ENCODE measurements around the gene DEFB113.
"Not testable (repeated sequence)": the region's sequence is repeated elsewhere in the genome, so short reads cannot be mapped to it uniquely, and the experiment has no call there.

DEFB113 gene, protein sequence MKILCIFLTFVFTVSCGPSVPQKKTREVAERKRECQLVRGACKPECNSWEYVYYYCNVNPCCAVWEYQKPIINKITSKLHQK

DNA sequence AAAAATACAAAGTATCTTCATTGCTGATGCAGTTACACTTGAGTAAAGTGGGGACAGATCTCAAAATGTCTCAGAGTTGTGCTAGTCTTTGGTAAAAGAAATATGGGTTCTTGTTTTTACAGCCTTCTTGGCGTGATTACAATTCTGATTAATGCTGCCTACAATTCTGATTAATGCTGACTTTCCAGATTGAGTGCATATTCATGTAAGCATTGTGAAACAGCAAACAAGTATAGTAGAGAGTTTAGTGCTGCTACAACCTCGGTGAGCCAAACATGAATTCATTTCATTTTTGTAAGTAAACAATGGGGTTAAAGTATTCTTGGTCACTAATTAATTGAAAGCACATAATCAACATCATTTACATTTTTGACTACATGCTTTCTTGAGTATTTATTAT lies at the start of gene DEFB113:
TSS of gene DEFB113 (minus strand) at position 21 of the 400 bp plus-strand sequence. CDS start at position 21, 0 bp downstream.
- DNase-seq (ENCODE audit: low spot score) = no peak

DNA sequence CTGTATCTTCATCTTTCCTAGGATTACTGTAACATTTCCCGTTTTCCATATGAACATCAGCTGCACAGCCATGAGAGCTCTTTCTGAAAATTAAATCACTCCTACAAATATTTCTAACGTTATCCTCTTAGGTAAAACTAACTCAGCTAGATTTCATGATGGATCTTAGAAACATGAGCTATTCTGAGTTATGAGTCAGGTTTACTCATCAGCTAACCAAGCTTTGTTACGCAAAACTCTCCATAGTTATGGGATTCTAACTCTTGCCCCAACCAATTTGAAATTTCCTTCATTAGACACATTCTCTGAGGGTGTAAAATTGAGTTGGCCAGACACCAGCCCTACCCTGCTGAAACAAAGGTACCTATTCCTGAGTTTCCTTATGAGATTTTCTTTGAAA lies 38.4 kb upstream of the DEFB113 start:
- DNase-seq (ENCODE audit: low spot score) = no peak

DNA sequence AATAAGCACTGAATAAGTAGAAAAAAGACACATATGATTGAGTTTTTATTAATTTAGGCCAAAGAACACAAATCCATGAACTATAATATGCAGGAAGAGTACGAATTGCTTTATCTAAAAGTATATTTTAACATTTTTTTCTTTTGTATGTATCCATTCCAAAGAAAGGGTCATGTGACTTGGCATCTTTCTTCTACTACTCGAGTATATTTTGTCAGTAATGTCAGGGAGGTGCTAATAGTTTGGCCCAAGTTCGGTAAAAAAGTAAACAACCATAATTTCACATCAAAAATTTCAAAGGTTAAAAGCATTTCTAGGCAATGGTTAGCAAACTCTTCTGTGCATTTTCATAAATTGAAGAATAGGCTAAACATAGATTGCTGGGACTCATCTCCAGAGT lies 33.7 kb upstream of the DEFB113 start:
- no peak for DNase-seq (ENCODE audit: low spot score)

DNA sequence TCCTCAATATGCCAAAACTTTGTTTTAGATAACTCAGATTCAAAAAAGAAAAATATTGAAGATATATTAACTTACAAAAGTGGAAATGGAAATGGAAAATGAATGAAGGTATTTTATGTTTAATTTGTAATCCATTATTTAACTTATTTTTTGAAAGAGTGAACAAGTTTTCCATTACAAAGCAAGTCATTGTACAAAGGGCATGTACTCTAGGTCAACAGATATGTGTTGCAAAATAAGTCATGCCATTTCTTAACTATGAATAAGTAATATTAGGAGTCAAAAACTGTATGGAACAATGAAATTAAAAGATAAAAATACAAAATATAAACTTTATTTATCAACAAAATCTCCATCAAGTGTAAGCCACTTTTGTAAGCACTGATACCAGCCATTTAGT lies 25.9 kb upstream of the DEFB113 start:
- no peak for DNase-seq (ENCODE audit: low spot score)

DNA sequence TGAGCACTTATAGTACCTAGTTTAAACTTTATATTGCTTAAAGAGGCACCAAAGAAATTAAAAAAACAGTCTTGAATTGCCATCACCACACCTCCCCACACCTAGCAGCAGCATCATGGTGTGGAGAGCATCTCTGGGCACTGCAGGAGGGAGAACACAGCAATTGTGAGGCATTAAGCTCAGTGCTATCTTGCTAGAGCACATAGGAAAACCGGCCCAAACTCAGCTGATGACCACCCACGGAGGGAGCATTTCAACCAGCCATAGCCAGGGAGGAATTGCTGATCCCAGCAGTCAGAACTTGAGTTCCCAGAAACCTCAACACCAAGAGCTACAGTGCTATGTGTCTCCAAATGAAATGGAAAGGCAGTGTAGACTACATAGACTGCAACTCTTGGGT lies 19.5 kb upstream of the DEFB113 start:
- no peak for DNase-seq (ENCODE audit: low spot score)

DNA sequence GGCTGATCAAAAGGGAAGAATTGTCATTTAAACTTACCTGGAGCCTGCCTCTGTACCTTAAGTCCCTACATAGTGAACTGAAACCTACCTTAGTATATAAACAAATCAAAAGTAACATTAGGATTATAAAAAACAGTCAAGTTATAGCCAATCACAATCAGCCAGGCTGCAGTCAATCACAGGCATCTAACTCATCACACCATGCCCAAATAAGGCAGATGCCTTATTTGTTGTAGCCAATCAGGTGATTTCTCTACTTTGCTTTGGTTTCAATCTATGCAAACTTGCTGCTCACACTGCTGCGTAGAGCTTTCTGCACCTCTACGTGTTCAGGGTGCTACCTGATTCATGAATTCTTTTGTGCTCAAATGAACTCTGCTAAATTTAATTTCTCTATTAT lies 18.3 kb upstream of the DEFB113 start:
- DNase-seq (ENCODE audit: low spot score) = no peak

DNA sequence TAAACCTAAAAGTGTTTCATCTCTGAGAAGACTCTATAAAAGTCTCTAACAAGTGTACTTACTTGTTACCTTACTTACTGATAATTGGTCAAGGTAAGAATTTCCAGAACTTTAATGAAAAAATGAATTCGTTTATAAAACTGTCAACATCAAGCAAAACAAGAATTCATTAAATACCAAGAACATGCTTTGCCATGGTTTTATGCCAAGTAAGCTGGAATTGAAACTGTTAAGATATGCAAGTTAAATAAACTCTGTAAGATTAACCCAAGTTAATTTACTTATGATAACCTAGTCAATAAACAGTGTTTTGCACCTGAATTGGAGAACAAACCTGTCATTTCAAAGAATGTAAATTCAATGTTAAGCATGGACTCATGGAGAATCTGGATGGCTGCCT lies 17.1 kb upstream of the DEFB113 start:
- no peak for DNase-seq (ENCODE audit: low spot score)

DNA sequence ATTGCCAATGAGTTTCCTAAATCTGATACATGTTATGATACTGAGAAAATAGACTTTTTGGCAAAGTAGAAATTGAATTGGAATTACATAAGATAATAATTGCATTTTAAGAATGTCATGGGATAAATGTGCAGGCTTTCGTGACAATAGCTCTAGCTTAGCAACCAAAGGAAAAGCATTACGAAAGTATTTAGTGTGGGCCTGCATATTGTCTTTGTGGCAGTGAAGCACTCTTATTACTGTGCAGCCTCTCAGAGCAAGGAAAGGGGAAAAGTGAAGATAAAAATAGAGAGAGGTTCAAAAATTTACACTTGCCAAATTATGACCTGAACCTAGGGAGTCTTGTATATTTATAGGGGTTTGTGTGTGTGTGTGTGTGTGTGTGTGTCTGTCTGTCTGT lies 12.6 kb upstream of the DEFB113 start:
- DNase-seq (ENCODE audit: low spot score) = no peak

DNA sequence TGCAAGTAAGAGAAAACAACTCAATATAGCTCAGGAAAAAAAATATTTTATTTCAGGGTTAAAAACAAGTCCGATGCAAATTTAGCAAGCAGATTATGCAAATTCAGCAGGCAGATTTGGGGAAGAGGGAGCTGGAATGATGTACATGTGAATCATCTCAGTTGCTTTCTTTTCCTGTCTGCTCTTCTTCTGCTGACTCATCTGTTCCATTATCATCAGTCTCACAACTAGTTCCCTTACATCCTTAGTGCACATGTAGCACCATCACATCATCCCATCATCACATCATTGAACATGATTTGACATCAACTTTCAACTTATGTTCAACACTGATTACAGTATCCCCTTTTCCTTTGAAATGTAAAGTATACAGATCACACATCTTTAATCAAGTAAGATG lies 11.5 kb upstream of the DEFB113 start:
- DNase-seq (ENCODE audit: low spot score) = no peak

DNA sequence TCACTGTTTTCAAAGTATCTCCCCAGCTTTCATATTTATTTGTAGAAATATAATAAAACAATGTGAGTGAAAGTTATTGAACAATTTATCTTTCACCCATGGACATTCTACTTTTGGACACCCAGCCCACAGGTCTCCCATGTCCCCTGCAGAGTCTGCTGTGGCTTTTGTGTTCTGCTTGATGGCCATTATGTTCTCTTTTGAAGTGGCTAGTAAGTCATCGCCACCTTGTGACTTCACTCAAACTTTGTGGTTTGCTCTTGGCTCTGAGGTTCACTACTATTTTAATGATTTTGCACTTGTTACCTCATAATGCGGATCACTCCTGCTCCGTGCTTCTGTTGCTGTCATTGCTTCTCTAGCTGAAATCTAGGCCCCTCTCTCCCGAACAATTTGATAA lies 10.2 kb upstream of the DEFB113 start:
- DNase-seq (ENCODE audit: low spot score) = no peak

DNA sequence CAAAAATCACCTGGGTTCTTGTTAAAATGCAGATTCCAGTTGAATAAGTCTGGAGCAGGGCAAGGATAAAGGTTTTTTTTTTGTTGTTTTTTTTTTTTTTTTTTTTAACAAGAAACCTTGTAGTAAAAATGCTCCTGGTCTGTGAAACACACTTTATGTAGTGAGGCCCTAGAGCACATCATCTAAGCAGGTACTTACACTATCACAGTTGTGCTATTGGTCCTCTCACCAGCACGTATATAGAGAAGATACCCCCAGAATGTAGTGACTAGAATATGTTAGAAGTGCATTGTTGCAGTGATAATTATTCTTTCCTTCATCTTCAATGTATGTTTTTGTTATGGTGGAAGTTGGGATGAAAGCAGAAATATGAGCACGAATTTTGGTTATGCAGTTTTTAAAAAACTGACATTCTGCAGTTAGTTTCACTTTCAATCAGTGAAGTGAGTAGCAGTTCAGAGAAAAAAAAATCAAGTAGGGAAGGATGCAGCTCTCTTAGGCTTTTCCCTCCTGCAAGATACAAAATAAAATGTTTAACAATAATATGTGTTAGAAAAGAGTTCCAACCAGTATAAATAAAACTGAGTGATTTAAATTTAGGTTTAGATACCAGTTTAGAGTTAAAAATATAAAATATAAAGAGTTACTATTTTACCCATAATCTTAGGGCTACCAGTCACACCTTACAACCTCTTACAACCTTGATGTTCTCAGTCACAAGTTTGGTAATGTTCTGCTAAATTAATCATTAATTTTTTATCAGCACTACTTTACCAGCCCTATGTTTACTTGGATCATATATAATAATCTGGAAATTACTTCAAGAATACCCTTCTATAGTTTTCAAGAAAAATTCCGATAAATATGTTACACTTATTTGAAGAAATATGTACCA lies 9.2 kb upstream of the DEFB113 start:
- no peak for DNase-seq (ENCODE audit: low spot score)

DNA sequence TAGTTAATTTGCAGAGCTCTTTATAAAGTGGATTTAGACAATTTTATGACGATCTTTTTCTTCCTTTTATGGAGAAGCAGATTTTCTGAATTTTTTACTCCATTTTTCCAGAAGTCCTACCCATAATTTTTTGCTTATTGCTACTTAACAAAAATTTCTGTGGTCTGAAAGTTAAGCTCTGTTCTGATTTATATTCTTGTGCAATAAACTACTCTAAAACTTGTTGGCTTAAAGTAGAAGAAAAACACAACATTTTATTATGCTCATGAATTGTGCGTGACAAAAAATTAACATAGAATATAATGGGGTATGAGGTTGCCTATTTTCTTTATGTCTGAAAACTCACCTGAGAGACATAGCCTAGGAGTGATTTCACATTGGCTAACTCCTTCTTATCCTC lies 2.6 kb downstream of the DEFB113 start:
- DNase-seq (ENCODE audit: low spot score) = no peak

DNA sequence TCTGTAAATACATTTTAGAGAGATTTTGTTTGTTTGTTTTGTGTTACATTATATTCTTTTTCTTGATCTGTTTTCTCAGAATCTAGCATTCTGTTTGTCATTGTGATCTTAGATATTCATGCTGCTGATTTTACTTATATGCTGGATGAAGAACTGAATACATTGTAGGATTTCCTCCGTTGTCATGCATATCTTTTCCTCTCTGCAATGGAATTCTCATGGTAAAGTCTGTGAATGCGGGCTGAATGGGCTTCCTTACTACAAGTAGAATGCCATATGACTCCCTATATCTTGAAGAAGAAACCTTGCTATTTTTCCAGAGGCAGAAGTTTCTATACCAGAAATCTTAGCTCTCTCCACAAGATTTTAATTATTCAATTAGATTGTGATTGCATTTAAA lies 3.1 kb downstream of the DEFB113 start:
- no peak for DNase-seq (ENCODE audit: low spot score)

DNA sequence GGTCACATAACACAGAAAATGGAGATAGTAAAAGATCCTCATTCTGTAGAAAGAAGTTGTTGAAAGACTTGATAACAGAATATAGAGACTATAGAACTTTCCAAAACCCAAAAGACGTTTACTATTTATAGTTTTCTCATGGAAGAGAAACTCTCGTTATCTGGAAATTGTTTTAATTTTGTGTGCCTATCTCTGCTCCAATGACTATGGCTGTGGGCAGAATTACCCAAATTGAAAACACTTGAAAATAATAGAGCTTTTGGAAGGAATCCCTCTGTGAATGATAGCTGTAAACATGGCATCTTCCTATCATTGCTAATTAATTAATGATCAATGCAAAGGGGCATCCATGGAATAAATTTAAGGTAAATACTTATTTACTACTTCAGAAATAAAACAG lies 5.4 kb downstream of the DEFB113 start, which contains the start of gene DEFB114:
TSS of gene DEFB114 (minus strand) at position 101 of the 400 bp plus-strand sequence. CDS start at position 42, 59 bp downstream.
- DNase-seq (ENCODE audit: low spot score) = no peak

DNA sequence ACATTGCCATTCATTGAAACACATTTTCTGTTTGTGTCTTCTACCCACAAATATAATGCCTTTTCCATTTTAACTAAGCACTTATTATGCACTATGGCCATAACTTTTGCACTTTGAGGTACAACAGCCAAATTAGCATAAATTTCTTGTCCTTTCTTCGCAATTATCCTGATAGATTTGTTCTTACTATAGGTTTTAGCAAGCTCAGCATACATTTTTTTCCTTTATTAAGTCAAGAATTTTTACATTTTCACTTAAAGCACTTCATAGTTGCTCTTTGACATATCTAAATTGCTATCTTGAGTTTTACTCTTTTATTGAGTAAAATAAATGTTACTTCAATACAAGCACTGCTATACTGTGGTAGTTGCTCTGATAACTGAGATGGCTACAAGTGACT lies 11.2 kb downstream of the DEFB113 start:
- no peak for DNase-seq (ENCODE audit: low spot score)

DNA sequence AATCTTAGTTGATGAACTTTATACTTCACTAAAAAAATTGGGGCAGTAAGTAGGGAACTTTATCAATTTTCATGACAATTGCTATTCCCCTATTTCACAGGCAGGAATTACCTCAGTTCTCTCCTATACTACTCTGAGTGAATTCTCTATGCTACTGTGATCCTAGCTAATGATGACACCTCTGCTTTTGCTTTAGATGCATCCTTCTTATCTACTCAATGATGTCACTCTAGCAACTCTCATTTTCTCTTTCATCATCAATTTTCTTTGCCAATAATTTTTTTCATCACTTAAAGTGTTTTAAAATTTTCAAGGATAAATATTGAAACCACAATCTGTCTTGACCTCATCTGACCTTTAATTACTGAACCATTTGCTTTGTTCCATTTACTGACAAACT lies 13.6 kb downstream of the DEFB113 start:
- DNase-seq (ENCODE audit: low spot score) = no peak

DNA sequence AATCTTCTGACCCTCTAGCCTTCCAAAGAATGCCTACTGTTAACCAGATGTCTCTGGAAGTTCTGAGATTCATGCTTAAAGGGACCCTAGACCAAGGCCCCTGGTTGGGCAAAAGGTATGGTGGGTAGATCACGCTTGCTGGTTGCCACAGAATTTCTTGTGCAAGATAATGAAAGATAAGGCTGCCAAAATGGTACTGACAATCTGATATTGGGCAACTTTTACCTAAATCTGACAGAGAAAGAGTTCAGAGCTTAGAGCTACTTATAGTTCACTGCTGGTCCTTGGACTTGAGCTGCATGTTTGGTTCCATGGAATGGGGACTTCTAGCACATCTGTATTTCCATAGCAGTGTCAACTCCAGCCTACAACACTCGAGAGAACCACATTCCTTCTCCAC lies 17.5 kb downstream of the DEFB113 start:
- no peak for DNase-seq (ENCODE audit: low spot score)

DNA sequence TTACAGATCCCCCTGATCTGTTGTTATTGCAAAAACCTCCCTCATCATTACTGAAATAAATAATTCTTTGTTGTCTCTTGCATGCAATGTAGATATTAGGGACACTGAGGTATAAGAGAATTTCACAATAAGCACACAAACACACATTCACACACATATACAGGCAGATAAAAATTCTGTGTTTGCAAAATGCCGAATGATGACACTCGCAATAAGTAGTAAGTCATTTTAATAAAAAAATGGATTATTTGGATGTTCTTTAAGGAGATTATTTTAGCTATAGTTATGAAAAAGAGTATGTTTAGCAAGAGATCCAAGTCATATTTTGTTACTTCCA lies 19.0 kb downstream of the DEFB113 start:
- no peak for DNase-seq (ENCODE audit: low spot score)

DNA sequence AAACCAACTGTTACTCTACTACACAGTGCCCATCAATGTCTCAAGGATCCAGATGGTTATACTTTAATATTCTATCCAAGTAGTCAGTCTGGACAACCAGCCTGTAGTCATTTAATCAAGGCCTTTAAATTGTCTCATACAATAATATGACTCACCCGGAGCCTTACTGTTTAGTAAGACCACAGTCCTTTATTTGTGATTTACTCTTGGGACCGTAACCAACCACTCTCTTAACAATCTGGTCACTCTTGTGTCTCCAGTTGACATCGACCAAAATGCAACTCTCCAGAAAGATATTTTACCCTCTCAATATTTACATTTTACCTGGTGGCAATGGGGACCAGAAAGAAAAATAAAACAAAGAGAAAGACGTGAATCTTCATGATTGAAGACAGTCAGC lies 20.4 kb downstream of the DEFB113 start:
- DNase-seq (ENCODE audit: low spot score) = no peak

DNA sequence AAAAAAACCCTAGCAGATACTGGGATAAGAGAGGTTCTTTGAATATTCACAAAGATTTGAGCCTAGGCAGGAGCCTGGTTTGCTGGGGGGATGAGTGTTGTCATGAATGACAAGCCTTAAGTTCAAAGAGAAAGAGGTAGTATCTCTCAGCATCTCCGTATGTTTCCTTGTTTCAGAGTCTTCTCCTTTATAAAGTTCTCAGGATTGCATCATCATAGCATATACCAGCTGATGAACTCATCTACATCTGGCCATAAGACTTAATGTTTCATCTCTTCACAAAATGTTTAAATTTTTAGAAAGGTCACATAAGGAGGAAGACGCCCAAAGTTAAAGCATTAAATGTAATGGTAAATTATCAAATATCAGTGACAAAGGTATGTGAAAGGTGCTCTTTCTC lies 22.6 kb downstream of the DEFB113 start:
- DNase-seq (ENCODE audit: low spot score) = no peak

DNA sequence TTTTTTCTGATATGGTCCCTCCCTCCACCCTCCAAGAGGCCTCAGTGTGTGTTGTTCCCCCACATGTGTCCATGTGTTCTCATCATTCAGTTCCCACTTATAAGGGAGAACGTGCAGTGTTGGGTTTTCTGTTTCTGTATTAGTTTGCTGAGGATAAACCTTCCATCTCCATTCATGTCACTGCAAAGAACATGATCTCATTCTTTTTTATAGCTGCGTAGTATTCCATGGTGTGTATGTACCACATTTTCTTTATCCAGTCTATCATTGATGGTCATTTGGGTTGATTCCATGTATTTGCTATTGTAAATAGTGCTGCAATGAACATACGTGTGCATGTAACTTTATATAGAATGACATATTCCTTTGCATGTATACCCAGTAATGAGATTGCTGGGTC lies 25.4 kb downstream of the DEFB113 start:
- DNase-seq (ENCODE audit: low spot score) = not testable (repeated sequence)

DNA sequence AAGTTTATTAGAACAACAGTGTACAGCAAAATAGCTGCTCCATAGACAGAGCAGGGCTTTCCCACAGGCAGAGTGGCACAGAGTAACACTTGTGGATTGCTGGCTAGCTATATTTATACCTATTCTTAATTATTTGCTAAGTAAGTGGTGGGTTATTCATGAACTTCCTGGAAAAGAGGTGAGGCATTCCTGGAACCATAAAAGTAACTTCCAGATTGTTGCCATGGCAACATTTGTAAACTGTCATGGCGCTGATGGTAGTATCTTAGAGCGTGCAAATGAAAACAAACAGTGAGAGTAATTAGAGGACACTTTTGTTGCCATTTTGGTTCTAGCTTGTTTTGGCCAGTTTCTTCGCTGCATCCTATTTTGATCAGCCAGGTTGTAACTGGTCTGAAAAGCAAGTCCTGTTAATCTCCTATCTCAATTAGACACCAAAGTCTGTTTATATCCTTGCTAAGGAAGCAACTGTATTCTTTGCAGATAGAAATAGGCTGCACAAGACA lies 29.4 kb downstream of the DEFB113 start:
- DNase-seq (ENCODE audit: low spot score) = no peak

DNA sequence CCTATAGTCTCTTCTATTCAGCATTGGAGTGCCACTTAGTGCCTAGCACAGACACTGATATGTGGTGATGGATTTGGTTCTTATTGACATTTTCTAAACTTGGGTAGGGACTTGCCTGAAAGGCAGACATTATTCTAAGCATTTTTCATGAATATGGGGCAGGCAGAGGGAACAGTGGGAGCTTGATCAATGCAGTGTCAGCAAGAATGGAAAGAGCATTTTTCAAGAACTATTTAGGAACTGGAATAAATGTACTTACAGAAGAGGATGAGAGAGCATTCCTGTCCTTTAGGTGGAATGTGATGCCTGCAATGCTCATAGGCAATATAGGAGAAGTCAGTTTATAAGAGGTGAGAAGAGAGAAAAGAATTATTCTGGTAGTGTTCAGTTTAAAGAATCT lies 31.6 kb downstream of the DEFB113 start:
- no peak for DNase-seq (ENCODE audit: low spot score)

DNA sequence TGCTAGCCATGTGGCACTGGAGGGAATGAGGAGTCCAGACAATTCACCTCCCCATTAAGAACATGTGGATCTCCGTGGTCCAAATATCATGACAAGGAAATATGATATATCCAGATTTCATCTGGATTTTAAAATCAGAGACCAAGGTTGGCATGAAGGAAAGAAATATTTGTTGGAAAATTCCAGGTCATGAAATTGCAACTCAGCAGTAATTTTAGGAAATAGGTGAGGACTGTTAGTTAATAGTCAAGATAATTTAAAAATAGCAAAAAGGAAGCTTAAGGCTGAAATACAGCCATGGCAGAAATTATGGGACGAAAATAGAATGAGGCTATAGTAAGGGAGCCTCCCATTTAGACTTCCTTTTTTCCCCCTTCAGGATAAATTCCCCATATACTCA lies 32.4 kb downstream of the DEFB113 start:
- no peak for DNase-seq (ENCODE audit: low spot score)
